Measurements from ENCODE around the gene KNCN. TPM values are rescaled to one million over a fixed set of nuclear protein-coding genes. Genes with fewer than 3 reads are reported as not detected.

Gene KNCN
- total RNA-seq, 1 experiment from 2014 or later, result not detected

GRCh38 chr1:46522184-46522968 is 29.1 kb downstream of the KNCN start:
- Mint-ChIP-seq H3K4me3 (no peak overlapping the region), H3K27ac (no peak overlapping the region), H3K4me1 (peaks cover 75 to 84% of the 10 kb centered on the region in 2 experiments), H3K27me3 (ENCODE audit: low read depth) (peaks cover 77% of the 10 kb centered on the region), H3K9me3 (no peaks in the 10 kb centered on the region; a peak in 2 of 5 replicates), H3K36me3 (ENCODE audit: insufficient read depth in 1 of 3, low read depth in 3 of 3) (no peaks in the 10 kb centered on the region)
- Histone ChIP-seq H3K79me2 (ENCODE audit: insufficient read depth, low read length) (no peaks in the 10 kb centered on the region), H3T11ph (ENCODE audit: low read length) (no peak overlapping the region), H3K18ac (ENCODE audit: insufficient read length, low read depth, low read length) (no peak overlapping the region), H2BK15ac (ENCODE audit: low read depth, low read length) (no peak overlapping the region), H2AFZ (ENCODE audit: low read length) (no peak overlapping the region), H2BK12ac (ENCODE audit: insufficient read length, low read depth, low read length) (no peak overlapping the region), H2BK120ac (ENCODE audit: low read depth, low read length, poor library complexity, severe bottlenecking) (no peak overlapping the region), H3K27me3 (ENCODE audit: insufficient read depth, low read length) (peaks cover 6% of the 10 kb centered on the region; the same call in 1 of the 2 replicates), H3K23ac (ENCODE audit: insufficient read length, low read depth, low read length) (no peak overlapping the region), H3K79me1 (ENCODE audit: insufficient read depth, low read depth, low read length, poor library complexity, severe bottlenecking) (no peaks in the 10 kb centered on the region), H4K20me1 (ENCODE audit: control insufficient read depth, insufficient read depth, insufficient read length) (no peaks in the 10 kb centered on the region), H3K56ac (ENCODE audit: insufficient read length, low read depth, low read length) (no peak overlapping the region), H4K8ac (replicated peaks; ENCODE audit: insufficient read length, low read depth, low read length) (no peak overlapping the region), H4K5ac (ENCODE audit: insufficient read length, low read depth, low read length) (no peak overlapping the region), H4K91ac (ENCODE audit: insufficient read length, low read depth, low read length) (no peak overlapping the region), H2BK20ac (ENCODE audit: low read depth, low read length, poor library complexity, severe bottlenecking) (no peak overlapping the region), H3K4me1 (ENCODE audit: insufficient read depth, low read length) (peaks cover 11% of the 10 kb centered on the region; the same call in 1 of the 2 replicates), H3K23me2 (ENCODE audit: insufficient read length, low read depth, low read length, poor library complexity, severe bottlenecking) (no peaks in the 10 kb centered on the region), H3K9ac (ENCODE audit: extremely low read depth, insufficient read length, low read length) (no peak overlapping the region), H2AK5ac (ENCODE audit: insufficient read length, low read length) (no peak overlapping the region), H3K9me3 (ENCODE audit: control insufficient read depth, low read depth, low read length) (no peaks in the 10 kb centered on the region), H3K4me2 (ENCODE audit: insufficient read depth, insufficient read length, low read length) (no peak overlapping the region), H3K4ac (ENCODE audit: low read depth, low read length) (no peak overlapping the region), H2BK5ac (ENCODE audit: insufficient read length, low read length) (no peak overlapping the region), H3K27ac (ENCODE audit: insufficient read length, low read depth, low read length) (no peak overlapping the region), H3K14ac (ENCODE audit: insufficient read depth, low read length) (no peak overlapping the region)
- WGBS (ENCODE audit: extremely low coverage, insufficient read length, low lambda C conversion rate), result no CpG with 5 or more reads among the region's 16 CpGs
- TF ChIP-seq, protein P1, sequence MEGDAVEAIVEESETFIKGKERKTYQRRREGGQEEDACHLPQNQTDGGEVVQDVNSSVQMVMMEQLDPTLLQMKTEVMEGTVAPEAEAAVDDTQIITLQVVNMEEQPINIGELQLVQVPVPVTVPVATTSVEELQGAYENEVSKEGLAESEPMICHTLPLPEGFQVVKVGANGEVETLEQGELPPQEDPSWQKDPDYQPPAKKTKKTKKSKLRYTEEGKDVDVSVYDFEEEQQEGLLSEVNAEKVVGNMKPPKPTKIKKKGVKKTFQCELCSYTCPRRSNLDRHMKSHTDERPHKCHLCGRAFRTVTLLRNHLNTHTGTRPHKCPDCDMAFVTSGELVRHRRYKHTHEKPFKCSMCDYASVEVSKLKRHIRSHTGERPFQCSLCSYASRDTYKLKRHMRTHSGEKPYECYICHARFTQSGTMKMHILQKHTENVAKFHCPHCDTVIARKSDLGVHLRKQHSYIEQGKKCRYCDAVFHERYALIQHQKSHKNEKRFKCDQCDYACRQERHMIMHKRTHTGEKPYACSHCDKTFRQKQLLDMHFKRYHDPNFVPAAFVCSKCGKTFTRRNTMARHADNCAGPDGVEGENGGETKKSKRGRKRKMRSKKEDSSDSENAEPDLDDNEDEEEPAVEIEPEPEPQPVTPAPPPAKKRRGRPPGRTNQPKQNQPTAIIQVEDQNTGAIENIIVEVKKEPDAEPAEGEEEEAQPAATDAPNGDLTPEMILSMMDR (conservative IDR thresholded peaks at IDR 0.05), result no peak
- no peak for DNase-seq
